ENCODE measurements around the gene VEPH1. TPM values are rescaled to one million over a fixed set of nuclear protein-coding genes. Genes with fewer than 3 reads are reported as not detected.

Gene VEPH1
- total RNA-seq, 1 donor from 2014 or later, result 1.0 TPM

DNA sequence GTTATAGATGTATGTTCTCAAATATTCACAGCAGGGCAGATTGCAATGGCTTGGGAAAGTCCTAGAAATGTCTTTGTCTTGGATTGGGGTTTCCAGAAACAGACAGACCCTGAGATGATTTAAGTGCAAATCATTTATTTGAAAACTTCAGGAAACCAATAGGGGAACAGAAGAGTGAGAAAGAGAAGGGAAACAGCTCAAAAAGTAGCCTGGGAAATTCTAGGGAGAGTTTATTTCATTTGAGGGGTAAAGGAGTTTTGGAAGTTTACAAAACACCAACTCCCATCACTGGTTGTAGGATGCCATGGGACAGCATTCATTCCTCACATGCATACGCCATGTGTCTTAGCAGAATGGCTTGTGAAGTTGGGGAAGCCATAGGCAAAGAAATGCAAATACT is 98.8 kb downstream of the VEPH1 start:
- Histone ChIP-seq H3K27ac (ENCODE audit: low read depth, low read length) (no peak overlapping the region), H3K9ac (ENCODE audit: low read depth in 1 of 3, low read length in 3 of 3) (no peak overlapping the region), H3K4me1 (ENCODE audit: control insufficient read depth in 3 of 3, insufficient read depth in 3 of 3, low read length in 3 of 3) (no peaks in the 10 kb centered on the region), H3K36me3 (ENCODE audit: control insufficient read depth in 3 of 3, insufficient read depth in 3 of 3, low read length in 3 of 3) (no peaks in the 10 kb centered on the region), H3K27me3 (ENCODE audit: control insufficient read depth in 3 of 3, insufficient read depth in 3 of 3, low read length in 3 of 3) (no peaks in the 10 kb centered on the region), H3K9me3 (ENCODE audit: control insufficient read depth in 3 of 3, low read length in 3 of 3) (no peaks in the 10 kb centered on the region), H3K4me3 (ENCODE audit: low read length in 3 of 3) (no peak overlapping the region)

DNA sequence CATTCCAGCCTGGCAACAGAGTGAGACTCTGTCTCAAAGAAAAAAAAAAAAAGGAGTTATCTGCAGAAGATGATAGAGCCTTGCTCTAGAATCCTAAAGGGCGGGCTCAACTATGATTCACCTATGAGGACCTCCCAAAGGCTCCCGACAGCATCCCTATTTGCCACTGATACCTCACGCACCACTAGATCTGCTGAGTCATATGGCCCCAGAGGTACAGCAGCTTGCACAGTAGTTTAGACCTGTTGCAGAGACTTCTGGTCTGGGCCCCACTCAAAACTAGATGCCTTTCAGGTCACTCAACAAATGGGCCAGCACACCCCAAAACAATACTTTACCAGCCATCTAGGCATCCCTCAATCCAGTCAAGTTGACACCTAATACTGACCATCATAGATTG is 104.6 kb downstream of the VEPH1 start:
- H3K27me3 ChIP-seq (ENCODE audit: control insufficient read depth in 3 of 3, insufficient read depth in 3 of 3, low read length in 3 of 3), result no peaks in the 10 kb centered on the region
- no peaks in the 10 kb centered on the region for H3K4me1 ChIP-seq (ENCODE audit: control insufficient read depth in 3 of 3, insufficient read depth in 3 of 3, low read length in 3 of 3)
- H3K9ac ChIP-seq (ENCODE audit: low read depth in 1 of 3, low read length in 3 of 3), result no peak overlapping the region
- H3K9me3 ChIP-seq (ENCODE audit: control insufficient read depth in 3 of 3, low read length in 3 of 3), result no peaks in the 10 kb centered on the region
- no peaks in the 10 kb centered on the region for H3K36me3 ChIP-seq (ENCODE audit: control insufficient read depth in 3 of 3, insufficient read depth in 3 of 3, low read length in 3 of 3)
- H3K27ac ChIP-seq (ENCODE audit: low read depth, low read length), result no peak overlapping the region
- no peak overlapping the region for H3K4me3 ChIP-seq (ENCODE audit: low read length in 3 of 3)

DNA sequence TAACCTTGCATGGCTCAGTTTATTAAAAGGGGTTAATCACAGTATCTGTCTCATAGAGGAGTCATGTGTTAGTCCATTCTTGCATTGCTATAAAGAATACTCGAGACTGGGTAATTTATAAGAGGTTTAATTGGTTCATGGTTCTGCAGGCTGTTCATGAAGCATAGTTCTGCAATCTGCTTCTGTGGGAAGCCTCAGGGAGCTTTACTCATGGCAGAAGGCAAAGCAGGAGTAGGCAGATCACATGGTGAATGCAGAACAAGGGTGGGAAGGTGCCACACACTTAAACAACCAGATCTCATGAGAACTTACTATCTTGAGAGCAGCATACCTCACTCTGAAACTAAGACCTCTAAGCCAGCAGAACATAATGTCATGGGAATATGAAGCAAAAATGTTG is 108.8 kb downstream of the VEPH1 start:
- Histone ChIP-seq H3K36me3 (ENCODE audit: control insufficient read depth in 3 of 3, insufficient read depth in 3 of 3, low read length in 3 of 3) (no peaks in the 10 kb centered on the region), H3K27ac (ENCODE audit: low read depth, low read length) (no peak overlapping the region), H3K9me3 (ENCODE audit: control insufficient read depth in 3 of 3, low read length in 3 of 3) (no peaks in the 10 kb centered on the region), H3K9ac (ENCODE audit: low read depth in 1 of 3, low read length in 3 of 3) (no peak overlapping the region), H3K27me3 (ENCODE audit: control insufficient read depth in 3 of 3, insufficient read depth in 3 of 3, low read length in 3 of 3) (no peaks in the 10 kb centered on the region), H3K4me1 (ENCODE audit: control insufficient read depth in 3 of 3, insufficient read depth in 3 of 3, low read length in 3 of 3) (no peaks in the 10 kb centered on the region), H3K4me3 (ENCODE audit: low read length in 3 of 3) (no peak overlapping the region)

DNA sequence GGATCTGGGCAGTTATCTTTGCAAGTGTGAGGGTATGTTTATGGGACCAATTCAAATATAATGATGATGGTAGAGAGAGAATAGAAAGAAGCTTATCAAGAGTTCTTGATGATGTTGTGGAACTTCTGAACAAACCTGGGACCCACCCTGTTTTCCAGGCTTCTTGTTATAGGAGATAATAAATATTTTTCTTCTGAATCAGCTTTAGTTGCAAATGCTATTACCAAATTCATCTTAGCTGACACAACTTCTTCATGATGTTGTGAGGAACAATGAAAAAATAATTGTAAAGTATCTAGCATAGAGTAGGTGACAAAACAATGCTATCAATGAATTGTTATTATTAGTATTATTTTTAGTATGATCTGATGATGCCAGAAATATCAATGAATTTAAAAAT is 110.1 kb downstream of the VEPH1 start:
- Histone ChIP-seq H3K4me3 (ENCODE audit: low read length in 3 of 3) (no peak overlapping the region), H3K4me1 (ENCODE audit: control insufficient read depth in 3 of 3, insufficient read depth in 3 of 3, low read length in 3 of 3) (no peaks in the 10 kb centered on the region), H3K9me3 (ENCODE audit: control insufficient read depth in 3 of 3, low read length in 3 of 3) (no peaks in the 10 kb centered on the region), H3K27me3 (ENCODE audit: control insufficient read depth in 3 of 3, insufficient read depth in 3 of 3, low read length in 3 of 3) (no peaks in the 10 kb centered on the region), H3K27ac (ENCODE audit: low read depth, low read length) (no peak overlapping the region), H3K9ac (ENCODE audit: low read depth in 1 of 3, low read length in 3 of 3) (no peak overlapping the region), H3K36me3 (ENCODE audit: control insufficient read depth in 3 of 3, insufficient read depth in 3 of 3, low read length in 3 of 3) (no peaks in the 10 kb centered on the region)

DNA sequence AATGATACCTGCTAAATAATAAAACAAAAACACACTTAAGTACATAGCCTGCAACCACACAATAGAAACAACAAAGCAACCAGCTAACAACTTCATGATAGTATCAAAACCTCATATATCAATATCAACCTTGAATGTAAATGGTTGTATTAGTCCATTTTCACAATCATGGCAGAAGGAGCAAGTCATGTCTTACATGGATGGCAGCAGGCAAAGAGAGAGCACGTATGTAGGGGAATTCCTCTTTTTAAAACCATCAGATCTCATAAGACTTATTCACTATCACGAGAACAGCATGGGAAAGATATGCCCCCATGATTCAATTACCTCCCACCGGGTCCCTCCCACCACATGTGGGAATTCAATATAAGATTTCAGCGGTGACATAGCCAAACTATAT is 111.1 kb downstream of the VEPH1 start:
- Histone ChIP-seq H3K9ac (ENCODE audit: low read depth in 1 of 3, low read length in 3 of 3) (no peak overlapping the region), H3K27me3 (ENCODE audit: control insufficient read depth in 3 of 3, insufficient read depth in 3 of 3, low read length in 3 of 3) (no peaks in the 10 kb centered on the region), H3K4me1 (ENCODE audit: control insufficient read depth in 3 of 3, insufficient read depth in 3 of 3, low read length in 3 of 3) (no peaks in the 10 kb centered on the region), H3K4me3 (ENCODE audit: low read length in 3 of 3) (no peak overlapping the region), H3K27ac (ENCODE audit: low read depth, low read length) (no peak overlapping the region), H3K36me3 (ENCODE audit: control insufficient read depth in 3 of 3, insufficient read depth in 3 of 3, low read length in 3 of 3) (no peaks in the 10 kb centered on the region), H3K9me3 (ENCODE audit: control insufficient read depth in 3 of 3, low read length in 3 of 3) (no peaks in the 10 kb centered on the region)

DNA sequence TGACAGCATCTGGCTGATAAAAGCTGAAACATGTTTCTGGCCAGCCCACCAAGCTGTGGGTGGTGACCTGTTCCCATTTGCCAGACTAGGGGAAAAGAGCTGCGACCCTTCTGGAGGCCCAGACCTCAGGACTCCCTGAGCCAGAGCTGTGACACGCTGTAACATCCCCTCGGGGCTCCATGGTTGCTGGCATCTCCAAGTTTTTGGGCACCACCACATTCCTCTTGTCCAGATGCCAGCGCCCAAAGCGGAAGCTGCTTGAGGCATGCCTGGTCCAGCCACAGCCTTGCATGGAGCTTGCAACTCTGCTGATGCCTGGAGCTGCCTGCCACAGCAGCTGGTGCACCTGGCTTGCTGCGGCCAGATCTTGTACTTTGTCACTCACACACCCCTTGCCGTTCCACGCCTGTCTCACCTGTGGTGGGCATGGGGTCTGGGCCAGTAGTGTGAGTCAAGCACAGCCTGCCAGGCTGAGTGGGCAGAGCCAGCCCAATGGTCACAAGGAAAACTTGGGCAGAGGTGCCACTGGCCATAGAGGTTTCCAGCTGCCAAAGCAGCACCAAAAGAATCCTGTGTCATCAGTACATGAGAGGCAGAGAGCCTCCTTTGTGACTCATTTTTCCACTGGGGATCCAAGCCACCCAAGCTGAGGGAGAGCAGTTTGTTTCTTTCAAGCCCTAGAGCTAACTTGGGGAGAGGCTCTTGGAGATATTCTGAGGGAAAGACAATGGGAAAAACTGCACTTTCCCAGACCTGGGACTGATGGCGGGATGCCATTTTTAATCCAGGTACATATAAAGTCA is 112.3 kb downstream of the VEPH1 start:
- no peak overlapping the region for H3K9ac ChIP-seq (ENCODE audit: low read depth in 1 of 3, low read length in 3 of 3)
- H3K4me3 ChIP-seq (ENCODE audit: low read length in 3 of 3), result no peak overlapping the region
- no peaks in the 10 kb centered on the region for H3K4me1 ChIP-seq (ENCODE audit: control insufficient read depth in 3 of 3, insufficient read depth in 3 of 3, low read length in 3 of 3)

DNA sequence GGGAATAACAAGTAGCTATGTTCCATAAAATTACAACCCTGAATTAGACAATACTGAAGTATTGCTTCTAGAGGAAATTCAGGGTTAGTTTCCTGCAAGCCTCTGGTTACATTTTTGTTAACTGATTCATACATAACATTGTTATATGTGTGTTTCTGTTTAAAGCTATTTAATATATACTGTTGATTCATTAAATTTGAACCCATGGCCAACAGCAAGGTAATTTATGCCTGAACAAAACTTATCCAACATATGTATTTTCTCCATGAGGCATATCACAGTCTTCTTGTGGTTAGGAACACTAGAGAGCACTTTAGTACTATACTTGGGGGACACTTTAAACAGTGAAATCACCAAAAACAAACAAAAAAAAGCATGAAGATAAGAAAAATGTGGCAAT is 114.2 kb downstream of the VEPH1 start:
- Histone ChIP-seq H3K4me1 (ENCODE audit: control insufficient read depth in 3 of 3, insufficient read depth in 3 of 3, low read length in 3 of 3) (no peaks in the 10 kb centered on the region), H3K9ac (ENCODE audit: low read depth in 1 of 3, low read length in 3 of 3) (no peak overlapping the region), H3K27ac (ENCODE audit: low read depth, low read length) (no peak overlapping the region), H3K27me3 (ENCODE audit: control insufficient read depth in 3 of 3, insufficient read depth in 3 of 3, low read length in 3 of 3) (no peaks in the 10 kb centered on the region), H3K9me3 (ENCODE audit: control insufficient read depth in 3 of 3, low read length in 3 of 3) (no peaks in the 10 kb centered on the region), H3K36me3 (ENCODE audit: control insufficient read depth in 3 of 3, insufficient read depth in 3 of 3, low read length in 3 of 3) (no peaks in the 10 kb centered on the region), H3K4me3 (ENCODE audit: low read length in 3 of 3) (no peak overlapping the region)

More for the DNA sequence above, 112.3 kb downstream of the VEPH1 start:
- Histone ChIP-seq H3K36me3 (ENCODE audit: control insufficient read depth in 3 of 3, insufficient read depth in 3 of 3, low read length in 3 of 3) (no peaks in the 10 kb centered on the region), H3K27me3 (ENCODE audit: control insufficient read depth in 3 of 3, insufficient read depth in 3 of 3, low read length in 3 of 3) (no peaks in the 10 kb centered on the region), H3K9me3 (ENCODE audit: control insufficient read depth in 3 of 3, low read length in 3 of 3) (no peaks in the 10 kb centered on the region), H3K27ac (ENCODE audit: low read depth, low read length) (no peak overlapping the region)

DNA sequence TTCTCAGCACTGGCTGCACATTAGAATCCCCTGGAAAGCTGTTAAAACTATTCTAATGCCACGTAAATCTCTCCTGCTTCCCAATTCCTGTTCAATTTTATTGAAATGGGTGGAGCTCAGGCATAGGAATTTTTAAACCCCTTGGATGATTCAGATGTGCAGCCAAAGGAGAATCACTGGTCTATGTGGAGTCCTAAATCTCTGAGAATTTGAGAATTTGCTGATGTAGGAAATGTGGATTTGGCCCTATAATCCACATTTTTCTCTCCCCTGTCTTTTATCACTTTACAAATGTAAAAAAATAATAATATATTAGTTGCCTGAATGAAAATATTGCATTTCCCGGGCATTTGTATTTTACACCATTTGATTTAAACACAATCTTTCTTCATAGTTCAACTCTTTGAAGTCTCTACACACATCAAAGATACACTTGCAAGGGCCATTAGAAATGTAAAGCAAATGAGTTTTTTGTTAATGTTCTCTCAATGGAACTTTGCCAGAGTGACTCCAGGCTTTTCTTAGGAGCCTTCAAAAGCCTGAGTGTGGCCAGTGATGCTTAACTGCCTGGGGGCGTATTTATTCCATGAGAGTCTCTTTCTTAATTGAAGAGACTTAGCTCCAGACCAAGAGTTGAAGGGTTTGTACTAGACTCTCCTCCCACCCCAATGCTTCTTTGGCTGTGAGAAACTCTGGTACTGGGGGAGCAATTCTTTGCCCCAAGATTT is 115.3 kb downstream of the VEPH1 start:
- H3K36me3 ChIP-seq (ENCODE audit: control insufficient read depth in 3 of 3, insufficient read depth in 3 of 3, low read length in 3 of 3), result no peaks in the 10 kb centered on the region
- no peaks in the 10 kb centered on the region for H3K4me1 ChIP-seq (ENCODE audit: control insufficient read depth in 3 of 3, insufficient read depth in 3 of 3, low read length in 3 of 3)
- no peak overlapping the region for H3K9ac ChIP-seq (ENCODE audit: low read depth in 1 of 3, low read length in 3 of 3)
- no peak overlapping the region for H3K4me3 ChIP-seq (ENCODE audit: low read length in 3 of 3)
- H3K9me3 ChIP-seq (ENCODE audit: control insufficient read depth in 3 of 3, low read length in 3 of 3), result no peaks in the 10 kb centered on the region
- H3K27ac ChIP-seq (ENCODE audit: low read depth, low read length), result no peak overlapping the region
- H3K27me3 ChIP-seq (ENCODE audit: control insufficient read depth in 3 of 3, insufficient read depth in 3 of 3, low read length in 3 of 3), result no peaks in the 10 kb centered on the region

DNA sequence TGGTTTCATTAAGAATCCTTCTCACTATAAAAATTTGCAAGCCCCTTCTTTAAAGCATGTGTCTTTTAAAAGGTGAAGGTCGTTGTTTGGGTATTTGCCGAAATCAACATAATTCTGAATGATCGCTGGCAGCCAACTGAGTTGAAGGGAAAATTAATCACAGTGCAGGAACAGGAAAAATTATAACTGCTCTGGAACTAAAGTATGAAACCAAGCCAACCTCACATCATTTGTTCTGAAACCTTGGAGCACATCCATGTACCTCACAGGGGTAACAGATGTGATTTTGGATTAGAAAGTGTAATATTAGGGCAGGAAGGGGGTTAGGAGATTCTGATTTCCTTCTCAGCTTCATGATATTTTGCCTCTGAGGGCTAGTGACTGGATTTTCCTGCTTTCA is 118.7 kb downstream of the VEPH1 start:
- no peaks in the 10 kb centered on the region for H3K27me3 ChIP-seq (ENCODE audit: control insufficient read depth in 3 of 3, insufficient read depth in 3 of 3, low read length in 3 of 3)
- no peak overlapping the region for H3K4me3 ChIP-seq (ENCODE audit: low read length in 3 of 3)
- H3K9ac ChIP-seq (ENCODE audit: low read depth in 1 of 3, low read length in 3 of 3), result no peak overlapping the region
- H3K27ac ChIP-seq (ENCODE audit: low read depth, low read length), result no peak overlapping the region
- no peaks in the 10 kb centered on the region for H3K4me1 ChIP-seq (ENCODE audit: control insufficient read depth in 3 of 3, insufficient read depth in 3 of 3, low read length in 3 of 3)
- H3K9me3 ChIP-seq (ENCODE audit: control insufficient read depth in 3 of 3, low read length in 3 of 3), result no peaks in the 10 kb centered on the region
- H3K36me3 ChIP-seq (ENCODE audit: control insufficient read depth in 3 of 3, insufficient read depth in 3 of 3, low read length in 3 of 3), result no peaks in the 10 kb centered on the region

DNA sequence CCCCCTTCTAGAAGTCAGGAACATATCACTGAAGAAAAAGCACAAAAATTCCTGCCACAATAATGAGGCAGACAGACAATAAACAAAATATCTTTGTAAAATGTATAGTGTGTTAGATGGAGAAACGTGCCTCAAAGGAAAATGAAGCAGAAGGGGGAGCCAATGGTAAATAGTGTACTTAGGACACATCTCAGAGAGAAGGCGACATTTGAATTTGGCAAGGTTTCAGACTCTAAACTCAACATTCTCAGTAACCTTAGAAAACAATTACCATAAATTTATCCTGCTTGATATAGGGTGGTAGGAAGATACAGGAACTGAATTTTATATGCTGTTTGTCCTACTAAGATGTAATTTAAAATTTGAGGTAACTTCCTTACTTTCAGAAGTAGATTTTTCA is 119.2 kb downstream of the VEPH1 start:
- no peaks in the 10 kb centered on the region for H3K9me3 ChIP-seq (ENCODE audit: control insufficient read depth in 3 of 3, low read length in 3 of 3)
- no peaks in the 10 kb centered on the region for H3K4me1 ChIP-seq (ENCODE audit: control insufficient read depth in 3 of 3, insufficient read depth in 3 of 3, low read length in 3 of 3)
- H3K27me3 ChIP-seq (ENCODE audit: control insufficient read depth in 3 of 3, insufficient read depth in 3 of 3, low read length in 3 of 3), result no peaks in the 10 kb centered on the region
- H3K27ac ChIP-seq (ENCODE audit: low read depth, low read length), result no peak overlapping the region
- no peak overlapping the region for H3K9ac ChIP-seq (ENCODE audit: low read depth in 1 of 3, low read length in 3 of 3)
- no peak overlapping the region for H3K4me3 ChIP-seq (ENCODE audit: low read length in 3 of 3)
- H3K36me3 ChIP-seq (ENCODE audit: control insufficient read depth in 3 of 3, insufficient read depth in 3 of 3, low read length in 3 of 3), result no peaks in the 10 kb centered on the region

Measured in skeletal muscle tissue (tissue), 4 donors.